ENCODE data around the gene SLC39A13. TPM values are rescaled to one million over a fixed set of nuclear protein-coding genes. Genes with fewer than 3 reads are reported as not detected.

The SLC39A13 gene
- total RNA-seq, 1 experiment from 2014 or later: 32.5 TPM

DNA sequence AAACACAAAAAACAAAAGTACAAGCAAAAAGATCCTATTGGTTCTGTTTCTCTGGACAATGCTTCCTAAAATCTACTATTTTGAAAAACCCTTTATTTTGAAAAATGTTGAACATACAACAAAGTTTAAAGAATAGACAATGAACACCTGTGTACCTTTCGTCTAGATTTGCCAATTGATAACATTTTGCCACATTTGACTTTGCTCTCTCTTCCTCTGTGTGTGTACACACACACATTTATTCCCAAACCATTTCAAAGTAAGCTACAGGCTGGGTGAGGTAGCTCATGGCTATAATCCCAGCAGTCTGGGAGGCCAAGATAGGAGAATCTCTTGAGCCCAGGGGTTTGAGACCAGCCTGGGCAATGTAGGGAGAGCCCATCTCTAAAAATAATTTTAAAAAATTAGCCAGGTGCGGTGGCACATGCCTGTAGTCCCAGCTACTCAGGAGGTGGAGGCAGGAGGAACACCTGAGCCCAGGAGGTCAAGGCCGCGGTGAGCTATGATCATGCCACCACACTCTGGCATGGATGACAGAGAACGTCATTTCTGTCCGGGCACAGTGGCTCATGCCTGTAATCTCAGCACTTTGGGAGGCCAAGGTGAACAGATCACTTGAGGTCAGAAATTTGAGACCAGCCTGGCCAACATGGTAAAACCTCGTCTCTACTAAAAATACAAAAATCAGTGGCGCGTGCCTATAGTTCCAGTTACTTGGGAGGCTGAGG, 23.1 kb downstream of the SLC39A13 start:
- no peak overlapping the region for H3K27ac ChIP-seq (ENCODE audit: low read length)
- DNase-seq: no peak
- H3K4me1 ChIP-seq (ENCODE audit: insufficient read depth, low read length): no peaks in the 10 kb centered on the region
- intact Hi-C loops (cut with micrococcal nuclease): no loop called here
- no peak overlapping the region for H2AFZ ChIP-seq (ENCODE audit: low read length)
- H3K4me3 ChIP-seq (ENCODE audit: low read length): no peak overlapping the region
- ATAC-seq: no peak
- H3K9me2 ChIP-seq (replicated peaks; ENCODE audit: low read length): no peaks in the 10 kb centered on the region
- no peaks in the 10 kb centered on the region for H3F3A ChIP-seq (ENCODE audit: low read length, unreplicated experiment)
- no peak overlapping the region for H3K4me2 ChIP-seq (ENCODE audit: low read length)
- no peaks in the 10 kb centered on the region for H3K27me3 ChIP-seq (ENCODE audit: low read length)
- H3K9ac ChIP-seq (ENCODE audit: low read length): no peak overlapping the region
- CTCF ChIA-PET: no interaction called here
- no peaks in the 10 kb centered on the region for H3K36me3 ChIP-seq (ENCODE audit: low read depth, low read length)
- H4K20me1 ChIP-seq (ENCODE audit: low read length): no peaks in the 10 kb centered on the region
- BruUV-seq (replicated peaks): no TSS peak
- H3K79me2 ChIP-seq (ENCODE audit: low read length): no peaks in the 10 kb centered on the region
- TF ChIP-seq, protein P1, sequence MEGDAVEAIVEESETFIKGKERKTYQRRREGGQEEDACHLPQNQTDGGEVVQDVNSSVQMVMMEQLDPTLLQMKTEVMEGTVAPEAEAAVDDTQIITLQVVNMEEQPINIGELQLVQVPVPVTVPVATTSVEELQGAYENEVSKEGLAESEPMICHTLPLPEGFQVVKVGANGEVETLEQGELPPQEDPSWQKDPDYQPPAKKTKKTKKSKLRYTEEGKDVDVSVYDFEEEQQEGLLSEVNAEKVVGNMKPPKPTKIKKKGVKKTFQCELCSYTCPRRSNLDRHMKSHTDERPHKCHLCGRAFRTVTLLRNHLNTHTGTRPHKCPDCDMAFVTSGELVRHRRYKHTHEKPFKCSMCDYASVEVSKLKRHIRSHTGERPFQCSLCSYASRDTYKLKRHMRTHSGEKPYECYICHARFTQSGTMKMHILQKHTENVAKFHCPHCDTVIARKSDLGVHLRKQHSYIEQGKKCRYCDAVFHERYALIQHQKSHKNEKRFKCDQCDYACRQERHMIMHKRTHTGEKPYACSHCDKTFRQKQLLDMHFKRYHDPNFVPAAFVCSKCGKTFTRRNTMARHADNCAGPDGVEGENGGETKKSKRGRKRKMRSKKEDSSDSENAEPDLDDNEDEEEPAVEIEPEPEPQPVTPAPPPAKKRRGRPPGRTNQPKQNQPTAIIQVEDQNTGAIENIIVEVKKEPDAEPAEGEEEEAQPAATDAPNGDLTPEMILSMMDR (conservative IDR thresholded peaks at IDR 0.05; ENCODE audit: low read depth, low read length): no peak
- no peak for TF ChIP-seq EZH2 (IDR thresholded peaks at IDR 0.05; ENCODE audit: low read length, unreplicated experiment)
- TF ChIP-seq EZH2phosphoT487 (IDR thresholded peaks at IDR 0.05; ENCODE audit: borderline replicate concordance, low read length): no peak
- POLR2A ChIA-PET (ENCODE audit: unreplicated experiment): no interaction called here
- no peaks in the 10 kb centered on the region for H3K9me3 ChIP-seq (ENCODE audit: low read length)

DNA sequence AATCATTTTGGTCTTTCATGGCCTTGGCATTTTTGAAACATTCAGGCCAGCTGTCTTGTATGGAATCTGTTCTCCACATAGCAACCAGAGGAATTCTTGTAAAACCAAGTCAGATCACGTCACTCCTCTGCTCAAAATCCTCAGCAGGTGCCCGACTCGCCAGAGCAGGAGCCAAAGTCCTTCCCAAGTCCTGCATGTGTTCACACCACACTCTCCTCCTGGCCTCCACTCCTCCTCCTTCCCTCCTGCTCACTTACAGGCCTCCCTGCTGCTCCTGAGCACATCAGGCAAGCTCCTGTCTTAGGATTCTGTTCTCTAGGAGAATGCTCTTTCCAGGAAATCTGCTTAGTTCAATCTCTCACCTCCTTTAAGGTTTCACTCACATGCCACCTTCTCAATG, 24.8 kb downstream of the SLC39A13 start:
- H3K4me3 ChIP-seq (ENCODE audit: low read length): no peak overlapping the region
- intact Hi-C loops (cut with micrococcal nuclease): no loop called here
- BruUV-seq (replicated peaks): no TSS peak
- H3K4me1 ChIP-seq (ENCODE audit: insufficient read depth, low read length): no peaks in the 10 kb centered on the region
- H3F3A ChIP-seq (ENCODE audit: low read length, unreplicated experiment): no peaks in the 10 kb centered on the region
- ChIA-PET POLR2A (ENCODE audit: unreplicated experiment) (no interaction called here), CTCF (no interaction called here)
- ATAC-seq (no peak), DNase-seq (no peak)
- H3K36me3 ChIP-seq (ENCODE audit: low read depth, low read length): no peaks in the 10 kb centered on the region
- no peaks in the 10 kb centered on the region for H3K9me2 ChIP-seq (replicated peaks; ENCODE audit: low read length)
- TF ChIP-seq, protein P1 (conservative IDR thresholded peaks at IDR 0.05; ENCODE audit: low read depth, low read length): no peak
- TF ChIP-seq EZH2phosphoT487 (IDR thresholded peaks at IDR 0.05; ENCODE audit: borderline replicate concordance, low read length) (no peak), EZH2 (IDR thresholded peaks at IDR 0.05; ENCODE audit: low read length, unreplicated experiment) (no peak)
- H3K79me2 ChIP-seq (ENCODE audit: low read length): no peaks in the 10 kb centered on the region
- H3K9ac ChIP-seq (ENCODE audit: low read length): no peak overlapping the region
- no peaks in the 10 kb centered on the region for H3K9me3 ChIP-seq (ENCODE audit: low read length)
- H3K27me3 ChIP-seq (ENCODE audit: low read length): no peaks in the 10 kb centered on the region
- no peak overlapping the region for H3K4me2 ChIP-seq (ENCODE audit: low read length)
- no peak overlapping the region for H2AFZ ChIP-seq (ENCODE audit: low read length)
- H3K27ac ChIP-seq (ENCODE audit: low read length): no peak overlapping the region
- H4K20me1 ChIP-seq (ENCODE audit: low read length): no peaks in the 10 kb centered on the region

DNA sequence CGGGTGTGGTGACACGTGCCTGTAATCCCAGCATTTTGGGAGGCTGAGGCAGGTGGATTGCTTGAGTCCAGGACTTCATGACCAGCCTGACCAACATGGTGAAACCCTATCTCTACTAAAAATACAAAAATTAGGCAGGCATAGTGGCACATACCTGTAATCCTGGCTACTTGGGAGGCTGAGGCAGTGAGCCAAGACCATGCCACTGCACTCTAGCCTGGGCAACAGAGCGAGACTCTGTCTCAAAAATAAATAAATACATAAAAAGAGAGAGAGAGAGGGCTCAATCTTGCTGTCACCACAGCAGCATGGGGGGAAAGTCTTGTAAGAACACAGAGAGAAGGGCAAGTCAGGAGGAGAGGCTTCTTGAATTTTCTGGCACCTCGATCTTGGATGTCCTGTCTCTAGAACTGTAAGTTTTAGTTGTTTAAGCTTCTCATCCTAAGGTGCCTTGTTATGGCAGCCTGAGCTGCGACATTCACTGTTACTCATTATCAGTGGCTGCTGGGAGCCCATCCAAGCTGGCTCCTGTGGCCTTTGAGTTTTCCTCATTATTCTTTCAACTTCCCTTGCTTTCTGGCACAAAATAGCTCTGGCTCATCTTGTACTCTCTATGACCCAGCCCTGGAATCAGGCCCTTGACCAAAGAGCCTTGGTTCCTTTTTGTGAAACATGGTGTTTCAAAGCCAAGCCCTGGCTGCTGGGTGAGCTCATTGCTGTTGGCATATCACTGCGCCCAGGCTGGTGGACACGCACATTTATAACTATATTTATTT, 25.8 kb downstream of the SLC39A13 start:
- H2AFZ ChIP-seq (ENCODE audit: low read length): no peak overlapping the region
- CTCF ChIA-PET: interaction anchor here (0.6 kb wide), 1 partner anchor 20 kb away, joined by 5 read pairs; no protein-coding TSS in a partner anchor
- H3F3A ChIP-seq (ENCODE audit: low read length, unreplicated experiment): no peaks in the 10 kb centered on the region
- H3K9ac ChIP-seq (ENCODE audit: low read length): no peak overlapping the region
- H3K79me2 ChIP-seq (ENCODE audit: low read length): no peaks in the 10 kb centered on the region
- no peaks in the 10 kb centered on the region for H3K36me3 ChIP-seq (ENCODE audit: low read depth, low read length)
- H3K9me2 ChIP-seq (replicated peaks; ENCODE audit: low read length): no peaks in the 10 kb centered on the region
- BruUV-seq (replicated peaks): no TSS peak
- H3K4me1 ChIP-seq (ENCODE audit: insufficient read depth, low read length): no peaks in the 10 kb centered on the region
- intact Hi-C loops (cut with micrococcal nuclease): no loop called here
- H3K27me3 ChIP-seq (ENCODE audit: low read length): no peaks in the 10 kb centered on the region
- no peak overlapping the region for H3K4me3 ChIP-seq (ENCODE audit: low read length)
- no peaks in the 10 kb centered on the region for H4K20me1 ChIP-seq (ENCODE audit: low read length)
- POLR2A ChIA-PET (ENCODE audit: unreplicated experiment): no interaction called here
- no peak overlapping the region for H3K27ac ChIP-seq (ENCODE audit: low read length)
- peak; percentile 42; the same call in 1 of the 2 replicates for ATAC-seq
- no peaks in the 10 kb centered on the region for H3K9me3 ChIP-seq (ENCODE audit: low read length)
- DNase-seq: no peak
- no peak overlapping the region for H3K4me2 ChIP-seq (ENCODE audit: low read length)
- TF ChIP-seq EZH2phosphoT487 (IDR thresholded peaks at IDR 0.05; ENCODE audit: borderline replicate concordance, low read length) (no peak), EZH2 (IDR thresholded peaks at IDR 0.05; ENCODE audit: low read length, unreplicated experiment) (no peak)
- TF ChIP-seq, protein P1 (conservative IDR thresholded peaks at IDR 0.05; ENCODE audit: low read depth, low read length): no peak
